ENCODE results near the gene CALB2. TPM values are rescaled to one million over a fixed set of nuclear protein-coding genes. Genes with fewer than 3 reads are reported as not detected.

The CALB2 gene
- total and polyA plus RNA-seq, 8 donors = 0.46 to 2.6 (median 1.2) TPM; not detected in 2

DNA sequence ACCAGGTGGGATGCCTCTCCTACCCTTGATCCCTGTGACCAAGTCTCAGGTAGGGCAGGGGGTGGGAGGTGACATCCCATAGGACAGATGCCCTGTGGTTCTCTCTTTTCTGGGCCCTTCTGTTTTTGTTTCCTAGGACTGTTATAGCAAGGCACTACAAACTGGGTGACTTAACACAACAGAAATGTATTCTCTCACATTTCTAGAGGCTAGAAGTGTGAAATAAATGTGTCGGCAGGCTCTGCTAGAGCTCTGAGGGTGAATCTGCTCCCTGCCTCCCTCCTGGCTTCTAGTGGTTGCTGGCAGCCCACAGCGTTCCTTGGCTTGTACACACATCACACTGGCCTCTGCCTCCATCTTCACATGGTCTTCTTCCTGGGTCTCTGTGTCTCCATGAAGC lies 12.7 kb downstream of the CALB2 start:
- Histone ChIP-seq H3K4me1 (no peaks in the 10 kb centered on the region), H3K27ac (no peak overlapping the region), H3K36me3 (no peaks in the 10 kb centered on the region), H3K9me3 (no peaks in the 10 kb centered on the region), H3K27me3 (peaks cover 0 to 65% (median 5%) of the 10 kb centered on the region in 3 donors), H3K4me3 (no peak overlapping the region)
- DNase-seq = no peak
- TF ChIP-seq POLR2AphosphoS5 (IDR thresholded peaks at IDR 0.05) = no peak
- TF ChIP-seq EP300 (IDR thresholded peaks at IDR 0.05) = no peak
- no peak for TF ChIP-seq POLR2A (IDR thresholded peaks at IDR 0.05)
- TF ChIP-seq, protein P1, sequence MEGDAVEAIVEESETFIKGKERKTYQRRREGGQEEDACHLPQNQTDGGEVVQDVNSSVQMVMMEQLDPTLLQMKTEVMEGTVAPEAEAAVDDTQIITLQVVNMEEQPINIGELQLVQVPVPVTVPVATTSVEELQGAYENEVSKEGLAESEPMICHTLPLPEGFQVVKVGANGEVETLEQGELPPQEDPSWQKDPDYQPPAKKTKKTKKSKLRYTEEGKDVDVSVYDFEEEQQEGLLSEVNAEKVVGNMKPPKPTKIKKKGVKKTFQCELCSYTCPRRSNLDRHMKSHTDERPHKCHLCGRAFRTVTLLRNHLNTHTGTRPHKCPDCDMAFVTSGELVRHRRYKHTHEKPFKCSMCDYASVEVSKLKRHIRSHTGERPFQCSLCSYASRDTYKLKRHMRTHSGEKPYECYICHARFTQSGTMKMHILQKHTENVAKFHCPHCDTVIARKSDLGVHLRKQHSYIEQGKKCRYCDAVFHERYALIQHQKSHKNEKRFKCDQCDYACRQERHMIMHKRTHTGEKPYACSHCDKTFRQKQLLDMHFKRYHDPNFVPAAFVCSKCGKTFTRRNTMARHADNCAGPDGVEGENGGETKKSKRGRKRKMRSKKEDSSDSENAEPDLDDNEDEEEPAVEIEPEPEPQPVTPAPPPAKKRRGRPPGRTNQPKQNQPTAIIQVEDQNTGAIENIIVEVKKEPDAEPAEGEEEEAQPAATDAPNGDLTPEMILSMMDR (IDR thresholded peaks at IDR 0.05) = no peak
- intact Hi-C loops (cut with DNase I; ENCODE audit: low total_unique reads) = no loop called here
- WGBS, 5 donors = 74 to 88% (median 76%) methylated on average over 2 of the region's 2 CpGs

- H3K4me3 ChIP-seq = no peak overlapping the region
- no peaks in the 10 kb centered on the region for H3K4me1 ChIP-seq
- TF ChIP-seq EP300 (IDR thresholded peaks at IDR 0.05) = no peak
- TF ChIP-seq, protein P1 (IDR thresholded peaks at IDR 0.05) = no peak
- TF ChIP-seq POLR2AphosphoS5 (IDR thresholded peaks at IDR 0.05) = no peak
- no peak for TF ChIP-seq POLR2A (IDR thresholded peaks at IDR 0.05)
- intact Hi-C loops (cut with DNase I; ENCODE audit: low total_unique reads) = no loop called here
- DNase-seq = no peak
- peaks cover 0 to 48% (median under 1%) of the 10 kb centered on the region in 3 donors for H3K27me3 ChIP-seq
- H3K9me3 ChIP-seq = no peaks in the 10 kb centered on the region
- 46 to 68% (median 58%) methylated on average over 8 of the region's 8 CpGs for WGBS, 5 donors
- no peak overlapping the region for H3K27ac ChIP-seq
- H3K36me3 ChIP-seq = no peaks in the 10 kb centered on the region
Measured at GRCh38 chr16:71373073-71373472, 14.6 kb downstream of the CALB2 start.

DNA sequence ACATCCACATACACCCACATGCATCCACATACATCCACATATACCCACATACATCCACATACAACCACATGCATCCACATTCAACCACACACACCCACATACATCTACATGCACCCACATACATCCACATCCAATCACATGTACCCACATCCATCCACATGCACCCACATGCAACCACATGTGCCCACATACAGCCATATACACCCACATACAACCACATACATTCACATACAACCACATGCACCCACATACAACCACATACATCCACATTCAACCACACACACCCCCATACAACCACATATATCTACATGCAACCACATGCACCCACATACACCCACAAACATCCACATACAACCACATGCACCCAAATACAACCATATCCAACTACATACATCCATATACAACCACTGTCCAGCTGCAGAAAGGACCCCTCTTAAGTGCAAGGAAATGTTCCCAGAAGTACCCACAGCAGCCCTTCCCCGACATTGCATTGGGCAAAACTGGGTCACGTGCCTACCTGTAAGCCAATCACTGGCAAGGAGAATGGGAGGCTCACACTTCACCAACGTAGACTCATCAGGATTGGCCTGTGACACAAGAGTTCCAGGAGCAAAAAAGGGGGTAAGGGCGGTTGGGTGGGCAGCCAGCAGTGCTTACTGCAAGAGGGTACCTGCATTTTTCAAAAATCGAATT lies 18.1 kb downstream of the CALB2 start:
- 69 to 83% (median 79%) methylated on average over 4 to 5 of the region's 5 CpGs for WGBS, 5 donors
- intact Hi-C loops (cut with DNase I; ENCODE audit: low total_unique reads) = no loop called here
- TF ChIP-seq, protein P1 (IDR thresholded peaks at IDR 0.05) = no peak
- peaks cover 0 to 42% (median 3%) of the 10 kb centered on the region in 3 donors for H3K27me3 ChIP-seq
- no peaks in the 10 kb centered on the region for H3K4me1 ChIP-seq
- no peaks in the 10 kb centered on the region for H3K36me3 ChIP-seq
- no peak for DNase-seq
- H3K4me3 ChIP-seq = no peak overlapping the region
- H3K9me3 ChIP-seq = no peaks in the 10 kb centered on the region
- H3K27ac ChIP-seq = no peak overlapping the region

DNA sequence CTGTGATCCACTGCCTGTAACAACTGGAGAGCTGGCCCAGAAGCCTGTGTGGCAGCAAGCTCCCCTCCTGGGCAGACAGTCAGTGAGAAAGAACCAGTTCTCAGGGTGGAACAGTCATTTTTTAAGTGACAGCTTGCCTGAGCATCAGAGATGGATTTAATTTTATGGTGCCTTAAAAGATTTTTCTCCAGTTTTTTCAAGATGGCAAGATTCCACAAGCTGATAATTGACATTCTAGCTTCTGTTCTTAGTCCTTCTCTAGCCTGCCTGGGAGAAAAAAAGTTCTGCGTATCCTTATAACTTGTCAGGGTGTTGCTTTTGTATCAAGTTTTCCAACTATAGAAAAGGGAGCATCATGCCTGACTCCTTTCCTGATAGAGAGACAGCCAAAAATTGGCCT lies 21.2 kb downstream of the CALB2 start:
- H3K36me3 ChIP-seq = no peaks in the 10 kb centered on the region
- intact Hi-C loops (cut with DNase I; ENCODE audit: low total_unique reads) = no loop called here
- H3K27ac ChIP-seq = no peak overlapping the region
- H3K4me1 ChIP-seq = no peaks in the 10 kb centered on the region
- no peaks in the 10 kb centered on the region for H3K9me3 ChIP-seq
- 89 to 97% (median 94%) methylated on average over 1 of the region's 1 CpG for WGBS, 5 donors
- TF ChIP-seq EP300 (IDR thresholded peaks at IDR 0.05) = no peak
- no peak overlapping the region for H3K4me3 ChIP-seq
- no peak for DNase-seq
- peaks cover 0 to 28% (median 3%) of the 10 kb centered on the region in 3 donors for H3K27me3 ChIP-seq

GRCh38 chr16:71380831-71381230 lies 22.3 kb downstream of the CALB2 start:
- no peaks in the 10 kb centered on the region for H3K36me3 ChIP-seq
- intact Hi-C loops (cut with DNase I; ENCODE audit: low total_unique reads) = no loop called here
- no peak for DNase-seq
- no peak overlapping the region for H3K27ac ChIP-seq
- H3K27me3 ChIP-seq = peaks cover 0 to 34% (median 3%) of the 10 kb centered on the region in 3 donors
- no peak overlapping the region for H3K4me3 ChIP-seq
- no peaks in the 10 kb centered on the region for H3K9me3 ChIP-seq
- 52 to 74% (median 57%) methylated on average over 6 of the region's 6 CpGs for WGBS, 5 donors
- no peaks in the 10 kb centered on the region for H3K4me1 ChIP-seq
- TF ChIP-seq POLR2A (IDR thresholded peaks at IDR 0.05) (no peak), EP300 (IDR thresholded peaks at IDR 0.05) (no peak), POLR2AphosphoS5 (IDR thresholded peaks at IDR 0.05) (no peak)
- TF ChIP-seq, protein P1 (IDR thresholded peaks at IDR 0.05) = no peak
